ENCODE data around the gene HSD17B12.
A peak's percentile ranks its signal among the peaks of the same experiment; 100 is the strongest.

Gene HSD17B12

GRCh38 chr11:43879789-43880639 lies 199.5 kb downstream of the HSD17B12 start:
- Histone ChIP-seq H3K4me1 (ENCODE audit: control insufficient read depth, insufficient read depth, low read length, unreplicated experiment) (peaks cover 9% of the 10 kb centered on the region), H3K27me3 (ENCODE audit: insufficient read depth, low read length) (peaks cover 9% of the 10 kb centered on the region), H3K36me3 (ENCODE audit: insufficient read depth, low read length) (peaks cover 11% of the 10 kb centered on the region), H3K27ac (ENCODE audit: low read depth, low read length) (no peak overlapping the region), H3K79me2 (ENCODE audit: control insufficient read depth, insufficient read depth, low read length, unreplicated experiment) (peaks cover 19% of the 10 kb centered on the region), H3K4me3 (ENCODE audit: low read depth, low read length) (peak overlapping the region; percentile 96), H2AFZ (ENCODE audit: low read length, unreplicated experiment) (peak overlapping the region; percentile 98)

GRCh38 chr11:43880640-43881159 lies 200.2 kb downstream of the HSD17B12 start, which contains the start of gene ALKBH3:
Gene ALKBH3, plus strand, starts transcription at chr11:43880831. Its CDS starts 1,822 bp downstream, at chr11:43882653.
- H3K4me1 ChIP-seq (ENCODE audit: control insufficient read depth, insufficient read depth, low read length, unreplicated experiment) = peaks cover 9% of the 10 kb centered on the region
- peaks cover 18% of the 10 kb centered on the region for H3K36me3 ChIP-seq (ENCODE audit: insufficient read depth, low read length)
- peaks cover 3% of the 10 kb centered on the region; the same call in 1 of the 2 replicates for H3K27me3 ChIP-seq (ENCODE audit: insufficient read depth, low read length)
- H3K27ac ChIP-seq (ENCODE audit: low read depth, low read length) = no peak within 1 kb of the TSS; the same call in 1 of the 2 replicates
- peak within 1 kb of the TSS; percentile 96 for H3K4me3 ChIP-seq (ENCODE audit: low read depth, low read length)
- H3K79me2 ChIP-seq (ENCODE audit: control insufficient read depth, insufficient read depth, low read length, unreplicated experiment) = peaks cover 19% of the 10 kb centered on the region
- peak within 1 kb of the TSS; percentile 98 for H2AFZ ChIP-seq (ENCODE audit: low read length, unreplicated experiment)

GRCh38 chr11:43892851-43893250 lies 212.3 kb downstream of the HSD17B12 start:
- H2AFZ ChIP-seq (ENCODE audit: low read length, unreplicated experiment) = no peak overlapping the region
- H3K27ac ChIP-seq (ENCODE audit: low read depth, low read length) = no peak overlapping the region
- no peak overlapping the region for H3K4me3 ChIP-seq (ENCODE audit: low read depth, low read length)
- no peaks in the 10 kb centered on the region for H3K27me3 ChIP-seq (ENCODE audit: insufficient read depth, low read length)
- no peaks in the 10 kb centered on the region for H3K4me1 ChIP-seq (ENCODE audit: control insufficient read depth, insufficient read depth, low read length, unreplicated experiment)
- H3K36me3 ChIP-seq (ENCODE audit: insufficient read depth, low read length) = peaks cover 38% of the 10 kb centered on the region
- no peaks in the 10 kb centered on the region for H3K79me2 ChIP-seq (ENCODE audit: control insufficient read depth, insufficient read depth, low read length, unreplicated experiment)

GRCh38 chr11:43894546-43894945 lies 214.0 kb downstream of the HSD17B12 start:
- Histone ChIP-seq H3K36me3 (ENCODE audit: insufficient read depth, low read length) (peaks cover 55% of the 10 kb centered on the region), H3K79me2 (ENCODE audit: control insufficient read depth, insufficient read depth, low read length, unreplicated experiment) (no peaks in the 10 kb centered on the region), H3K4me3 (ENCODE audit: low read depth, low read length) (no peak overlapping the region), H2AFZ (ENCODE audit: low read length, unreplicated experiment) (no peak overlapping the region), H3K27me3 (ENCODE audit: insufficient read depth, low read length) (no peaks in the 10 kb centered on the region), H3K4me1 (ENCODE audit: control insufficient read depth, insufficient read depth, low read length, unreplicated experiment) (no peaks in the 10 kb centered on the region), H3K27ac (ENCODE audit: low read depth, low read length) (no peak overlapping the region)

GRCh38 chr11:43895601-43896000 lies 215.1 kb downstream of the HSD17B12 start:
- H3K27me3 ChIP-seq (ENCODE audit: insufficient read depth, low read length) = no peaks in the 10 kb centered on the region
- H3K79me2 ChIP-seq (ENCODE audit: control insufficient read depth, insufficient read depth, low read length, unreplicated experiment) = no peaks in the 10 kb centered on the region
- no peak overlapping the region for H2AFZ ChIP-seq (ENCODE audit: low read length, unreplicated experiment)
- H3K4me3 ChIP-seq (ENCODE audit: low read depth, low read length) = no peak overlapping the region
- no peak overlapping the region for H3K27ac ChIP-seq (ENCODE audit: low read depth, low read length)
- H3K4me1 ChIP-seq (ENCODE audit: control insufficient read depth, insufficient read depth, low read length, unreplicated experiment) = no peaks in the 10 kb centered on the region
- peaks cover 59% of the 10 kb centered on the region for H3K36me3 ChIP-seq (ENCODE audit: insufficient read depth, low read length)

GRCh38 chr11:43898574-43898973 lies 218.0 kb downstream of the HSD17B12 start:
- Histone ChIP-seq H3K27me3 (ENCODE audit: insufficient read depth, low read length) (no peaks in the 10 kb centered on the region), H3K79me2 (ENCODE audit: control insufficient read depth, insufficient read depth, low read length, unreplicated experiment) (no peaks in the 10 kb centered on the region), H2AFZ (ENCODE audit: low read length, unreplicated experiment) (no peak overlapping the region), H3K4me3 (ENCODE audit: low read depth, low read length) (no peak overlapping the region), H3K4me1 (ENCODE audit: control insufficient read depth, insufficient read depth, low read length, unreplicated experiment) (no peaks in the 10 kb centered on the region), H3K36me3 (ENCODE audit: insufficient read depth, low read length) (peaks cover 45% of the 10 kb centered on the region; the same call in 1 of the 2 replicates), H3K27ac (ENCODE audit: low read depth, low read length) (no peak overlapping the region)

GRCh38 chr11:43899094-43899493 lies 218.6 kb downstream of the HSD17B12 start:
- Histone ChIP-seq H3K27me3 (ENCODE audit: insufficient read depth, low read length) (no peaks in the 10 kb centered on the region), H3K4me1 (ENCODE audit: control insufficient read depth, insufficient read depth, low read length, unreplicated experiment) (no peaks in the 10 kb centered on the region), H2AFZ (ENCODE audit: low read length, unreplicated experiment) (no peak overlapping the region), H3K4me3 (ENCODE audit: low read depth, low read length) (no peak overlapping the region), H3K79me2 (ENCODE audit: control insufficient read depth, insufficient read depth, low read length, unreplicated experiment) (no peaks in the 10 kb centered on the region), H3K36me3 (ENCODE audit: insufficient read depth, low read length) (peaks cover 43% of the 10 kb centered on the region; the same call in 1 of the 2 replicates), H3K27ac (ENCODE audit: low read depth, low read length) (no peak overlapping the region)

- Histone ChIP-seq H2AFZ (ENCODE audit: low read length, unreplicated experiment) (no peak overlapping the region), H3K27ac (ENCODE audit: low read depth, low read length) (no peak overlapping the region), H3K4me1 (ENCODE audit: control insufficient read depth, insufficient read depth, low read length, unreplicated experiment) (peaks cover 19% of the 10 kb centered on the region), H3K36me3 (ENCODE audit: insufficient read depth, low read length) (peaks cover 35% of the 10 kb centered on the region; the same call in 1 of the 2 replicates), H3K27me3 (ENCODE audit: insufficient read depth, low read length) (no peaks in the 10 kb centered on the region), H3K4me3 (ENCODE audit: low read depth, low read length) (no peak overlapping the region), H3K79me2 (ENCODE audit: control insufficient read depth, insufficient read depth, low read length, unreplicated experiment) (no peaks in the 10 kb centered on the region)
Observed at GRCh38 chr11:43901551-43901950, 221.0 kb downstream of the HSD17B12 start.

GRCh38 chr11:43903078-43903477 lies 222.5 kb downstream of the HSD17B12 start:
- H2AFZ ChIP-seq (ENCODE audit: low read length, unreplicated experiment) = no peak overlapping the region
- no peak overlapping the region for H3K27ac ChIP-seq (ENCODE audit: low read depth, low read length)
- no peaks in the 10 kb centered on the region for H3K27me3 ChIP-seq (ENCODE audit: insufficient read depth, low read length)
- peaks cover 26% of the 10 kb centered on the region; the same call in 1 of the 2 replicates for H3K36me3 ChIP-seq (ENCODE audit: insufficient read depth, low read length)
- H3K79me2 ChIP-seq (ENCODE audit: control insufficient read depth, insufficient read depth, low read length, unreplicated experiment) = peaks cover 3% of the 10 kb centered on the region
- H3K4me1 ChIP-seq (ENCODE audit: control insufficient read depth, insufficient read depth, low read length, unreplicated experiment) = peaks cover 23% of the 10 kb centered on the region
- H3K4me3 ChIP-seq (ENCODE audit: low read depth, low read length) = no peak overlapping the region

- no peak overlapping the region for H3K27ac ChIP-seq (ENCODE audit: low read depth, low read length)
- no peak overlapping the region for H2AFZ ChIP-seq (ENCODE audit: low read length, unreplicated experiment)
- peaks cover 18% of the 10 kb centered on the region; the same call in 1 of the 2 replicates for H3K36me3 ChIP-seq (ENCODE audit: insufficient read depth, low read length)
- no peak overlapping the region for H3K4me3 ChIP-seq (ENCODE audit: low read depth, low read length)
- no peaks in the 10 kb centered on the region for H3K27me3 ChIP-seq (ENCODE audit: insufficient read depth, low read length)
- peaks cover 3% of the 10 kb centered on the region for H3K79me2 ChIP-seq (ENCODE audit: control insufficient read depth, insufficient read depth, low read length, unreplicated experiment)
- peaks cover 23% of the 10 kb centered on the region for H3K4me1 ChIP-seq (ENCODE audit: control insufficient read depth, insufficient read depth, low read length, unreplicated experiment)
Observed at GRCh38 chr11:43903969-43904368, 223.4 kb downstream of the HSD17B12 start.
